Mucosa of descending colon (tissue), 3 donors: Measurements from ENCODE around the gene S100G. TPM values are rescaled to one million over a fixed set of nuclear protein-coding genes. Genes with fewer than 3 reads are reported as not detected.

ENCODE experiments used
- ATAC-seq: fragments of 200-7000 bp; cut with Tn5 transposase; one replicate; pipeline ENCODE4 v1.9.1; 2020; ENCODE audit warnings: mild to moderate bottlenecking, moderate library complexity
- DNase-seq, 3 donors: peaks; one replicate each; pipeline ENCODE4 v3.0.0-alpha.2; 2020
- H3K36me3 ChIP-seq: fragments of 200-600 bp; one replicate; pipeline ENCODE4 v1.8.0; 2021; ENCODE audit warnings: low read depth, mild to moderate bottlenecking
- H3K4me1 ChIP-seq: fragments of 200-600 bp; one replicate; pipeline ENCODE4 v1.8.0; 2021; ENCODE audit warnings: low read depth, mild to moderate bottlenecking
- H3K4me3 ChIP-seq: fragments of 200-600 bp; one replicate; pipeline ENCODE4 v1.8.0; 2021; ENCODE audit warnings: mild to moderate bottlenecking
- H3K9me3 ChIP-seq: fragments of 200-600 bp; one replicate; pipeline ENCODE4 v1.8.0; 2021; ENCODE audit warnings: mild to moderate bottlenecking
- intact Hi-C, 2 donors: fragments of 100-400 bp; cut with DNase I in 1 of 2; cut with micrococcal nuclease in 1 of 2; formaldehyde crosslinking; loops; one replicate each; pipeline versions ENCODE4 v1.11.0 to v1.11.1; 2022; cut with DNase I, micrococcal nuclease
- microRNA-seq: library from miRNA; unstranded; fragments of <30 nt; microRNA quantifications from one replicate; pipeline ENCODE4, GENCODE V29; 2019
- total RNA-seq, 3 donors: library from RNA; stranded (reverse); fragmentation: NEBNext Ultra II Directional in 2 of 3; extraction: Animal tissue kit (Norgen Biotek cat#: 25700) in 2 of 3; gene quantifications; one replicate each; pipeline versions ENCODE4 v1.2.1 to v1.2.4, GENCODE V29; 2021 to 2023
- TF ChIP-seq, protein P1 (sequence below): fragments of 200-600 bp; IDR thresholded peaks from one replicate; pipeline ENCODE4 v1.8.0; 2022; ENCODE audit warnings: antibody characterized with exemption, mild to moderate bottlenecking
- donor health status: DM: no; HTN: no; CAD: no; lungs with moderate emphysema.
- donor health status: DM: no; HTN: no; CAD: no.
- donor health status: DM: no; HTN: yes; CAD: no.

Gene S100G
- total RNA-seq, 3 donors from 2014 or later = not detected

DNA sequence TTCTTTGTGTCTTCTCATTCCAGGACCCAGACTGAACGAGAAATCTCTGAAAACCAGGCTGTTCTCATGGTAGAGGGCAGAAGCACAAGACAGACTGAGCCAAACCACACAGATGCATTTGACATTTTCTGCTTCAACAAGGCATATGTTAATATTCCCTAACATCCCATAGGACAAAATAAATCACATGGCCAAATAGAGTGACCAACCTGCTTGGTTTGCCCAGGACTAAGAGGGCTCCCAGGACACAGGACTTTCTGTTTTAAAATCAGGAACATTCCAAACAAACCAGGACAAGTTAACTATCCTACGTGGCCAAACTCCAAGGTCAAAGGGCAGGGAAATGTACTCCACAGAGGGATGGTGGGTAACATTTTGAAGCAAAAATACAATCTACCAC, 50.8 kb downstream of the S100G start:
- TF ChIP-seq, protein P1, sequence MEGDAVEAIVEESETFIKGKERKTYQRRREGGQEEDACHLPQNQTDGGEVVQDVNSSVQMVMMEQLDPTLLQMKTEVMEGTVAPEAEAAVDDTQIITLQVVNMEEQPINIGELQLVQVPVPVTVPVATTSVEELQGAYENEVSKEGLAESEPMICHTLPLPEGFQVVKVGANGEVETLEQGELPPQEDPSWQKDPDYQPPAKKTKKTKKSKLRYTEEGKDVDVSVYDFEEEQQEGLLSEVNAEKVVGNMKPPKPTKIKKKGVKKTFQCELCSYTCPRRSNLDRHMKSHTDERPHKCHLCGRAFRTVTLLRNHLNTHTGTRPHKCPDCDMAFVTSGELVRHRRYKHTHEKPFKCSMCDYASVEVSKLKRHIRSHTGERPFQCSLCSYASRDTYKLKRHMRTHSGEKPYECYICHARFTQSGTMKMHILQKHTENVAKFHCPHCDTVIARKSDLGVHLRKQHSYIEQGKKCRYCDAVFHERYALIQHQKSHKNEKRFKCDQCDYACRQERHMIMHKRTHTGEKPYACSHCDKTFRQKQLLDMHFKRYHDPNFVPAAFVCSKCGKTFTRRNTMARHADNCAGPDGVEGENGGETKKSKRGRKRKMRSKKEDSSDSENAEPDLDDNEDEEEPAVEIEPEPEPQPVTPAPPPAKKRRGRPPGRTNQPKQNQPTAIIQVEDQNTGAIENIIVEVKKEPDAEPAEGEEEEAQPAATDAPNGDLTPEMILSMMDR = no peak
- DNase-seq (no peak), ATAC-seq (no peak)
- H3K36me3 ChIP-seq = no peaks in the 10 kb centered on the region
- no peaks in the 10 kb centered on the region for H3K4me1 ChIP-seq
- intact Hi-C loops = no loop called here
- H3K9me3 ChIP-seq = no peaks in the 10 kb centered on the region
- H3K4me3 ChIP-seq = no peak overlapping the region

- ATAC-seq (peak; percentile 26), DNase-seq (peak in 1 of 3 donors; percentile 42)
- H3K4me3 ChIP-seq = no peak overlapping the region
- no peaks in the 10 kb centered on the region for H3K9me3 ChIP-seq
- TF ChIP-seq, protein P1 = no peak
- no peaks in the 10 kb centered on the region for H3K4me1 ChIP-seq
- intact Hi-C loops = no loop called here
- H3K36me3 ChIP-seq = no peaks in the 10 kb centered on the region
Measured at GRCh38 chrX:16702700-16703599, 53.0 kb downstream of the S100G start.

Small RNA genes lying within 50 kb of the gene (microRNA-seq; reads per million reads assigned to microRNA genes)
- gene MIR548AM = not detected

Other genes starting within 250 kb of the S100G start
- 10 to 100 TPM; 15.0 to 19.0 (median 16.0) TPM for gene CTPS2, start 62.5 kb downstream of the S100G start, total RNA-seq
- 10 to 100 TPM; 35.0 to 53.4 (median 46.9) TPM for gene SYAP1, start 69.5 kb downstream of the S100G start, total RNA-seq
- gene TXLNG, start 136.3 kb downstream of the S100G start, total RNA-seq = 10 to 100 TPM in 1 of 3 donors, 1 to 10 TPM in 2; 8.5 to 13.2 (median 8.9) TPM
- gene RBBP7, start 220.2 kb downstream of the S100G start, total RNA-seq = 10 to 100 TPM; 72.7 to 94.6 (median 92.0) TPM